GM18505 (cell line): ENCODE measurements around the gene NACC2.
"Not testable (repeated sequence)": the region's sequence is repeated elsewhere in the genome, so short reads cannot be mapped to it uniquely, and the experiment has no call there.

Experiments used
- ATAC-seq: cut with Tn5 transposase; IDR thresholded peaks from one replicate; pipeline ENCODE4 v1.9.1; 2021; ENCODE audit not compliant: unreplicated experiment
- POLR2A ChIP-seq: IDR thresholded peaks from 4 replicates; pipeline ENCODE4 v1.6.1; 2011; ENCODE audit warnings: borderline replicate concordance; ENCODE audit not compliant: insufficient read depth, insufficient read length; ENCODE audit errors: extremely low read depth

NACC2 gene

DNA sequence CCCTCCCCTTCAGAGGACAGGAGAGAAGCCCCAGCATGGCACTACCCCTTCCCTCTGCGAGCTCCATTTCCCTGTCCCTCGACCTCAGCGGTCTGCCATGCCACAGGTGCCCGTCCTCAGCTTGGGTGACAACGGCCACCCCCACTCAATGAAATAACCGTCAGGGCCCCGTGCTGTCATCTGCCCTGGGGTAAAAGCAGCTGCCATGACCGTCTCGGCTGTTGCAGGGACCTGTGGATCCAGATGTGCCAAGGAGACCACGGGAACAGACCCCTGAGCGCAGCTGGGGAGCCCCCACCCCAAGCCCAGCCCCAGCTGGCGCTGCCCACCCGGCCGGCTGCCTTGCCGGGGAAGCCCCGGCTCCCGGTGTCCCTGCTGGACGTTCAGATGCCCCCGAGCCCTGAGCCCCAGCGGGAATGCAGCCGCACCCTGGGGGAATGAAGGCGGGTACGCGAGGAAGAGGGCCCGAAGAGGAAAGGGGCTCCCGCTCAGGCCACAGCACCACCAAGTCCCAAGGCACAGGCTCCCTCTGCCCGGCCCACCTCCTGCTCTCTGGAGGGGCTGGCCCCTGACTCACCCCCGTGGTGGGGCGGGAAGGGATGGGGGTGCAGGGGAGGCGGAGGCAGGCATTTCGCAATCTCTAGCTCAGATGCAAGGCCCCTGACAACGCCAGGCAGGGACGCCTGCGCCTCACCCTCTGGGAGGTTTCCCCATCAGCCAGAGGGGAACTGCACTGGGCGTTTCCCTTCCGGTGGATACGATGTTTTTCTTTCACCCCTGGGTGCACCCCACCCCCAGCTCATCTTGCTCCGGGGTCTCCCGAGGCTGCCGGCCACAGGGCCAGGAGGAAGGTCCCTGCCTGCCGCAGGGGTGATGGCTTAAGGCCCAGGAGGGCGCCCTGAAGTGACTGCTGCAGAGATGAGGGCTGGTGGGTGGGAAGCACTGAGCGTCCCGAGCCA, 49.2 kb downstream of the NACC2 start:
- no peak for ATAC-seq
- no peak for TF ChIP-seq POLR2A

DNA sequence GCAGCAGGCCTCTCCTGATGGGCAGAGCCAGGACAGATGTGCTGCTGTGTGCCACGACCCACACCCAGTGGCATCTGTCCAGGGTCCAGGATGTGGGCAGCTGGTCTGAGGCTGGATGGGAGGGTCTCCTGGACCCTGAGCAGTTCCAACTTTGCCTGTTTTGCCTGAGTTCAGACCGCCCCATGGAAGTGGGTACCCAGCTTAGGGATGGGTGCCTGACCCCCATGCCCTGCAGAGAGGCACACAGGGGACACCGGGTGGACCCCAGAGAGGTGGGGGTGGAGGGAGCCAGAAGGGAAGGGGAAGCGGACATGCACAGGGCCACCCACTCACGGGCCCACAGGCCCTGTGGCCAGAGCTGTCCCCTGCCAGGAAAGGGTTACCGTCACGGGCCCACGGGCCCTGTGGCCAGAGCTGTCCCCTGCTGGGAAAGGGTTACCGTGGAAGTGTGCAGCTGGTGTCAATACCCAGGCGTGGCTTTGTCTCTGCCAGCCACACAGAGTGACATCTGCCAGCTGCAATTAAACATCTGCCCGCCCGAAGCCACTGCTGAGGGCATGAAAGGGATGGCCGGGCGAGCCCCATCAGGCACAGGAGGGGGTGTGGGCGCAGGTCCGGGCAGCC, 50.0 kb downstream of the NACC2 start:
- no peak for ATAC-seq
- no peak for TF ChIP-seq POLR2A

DNA sequence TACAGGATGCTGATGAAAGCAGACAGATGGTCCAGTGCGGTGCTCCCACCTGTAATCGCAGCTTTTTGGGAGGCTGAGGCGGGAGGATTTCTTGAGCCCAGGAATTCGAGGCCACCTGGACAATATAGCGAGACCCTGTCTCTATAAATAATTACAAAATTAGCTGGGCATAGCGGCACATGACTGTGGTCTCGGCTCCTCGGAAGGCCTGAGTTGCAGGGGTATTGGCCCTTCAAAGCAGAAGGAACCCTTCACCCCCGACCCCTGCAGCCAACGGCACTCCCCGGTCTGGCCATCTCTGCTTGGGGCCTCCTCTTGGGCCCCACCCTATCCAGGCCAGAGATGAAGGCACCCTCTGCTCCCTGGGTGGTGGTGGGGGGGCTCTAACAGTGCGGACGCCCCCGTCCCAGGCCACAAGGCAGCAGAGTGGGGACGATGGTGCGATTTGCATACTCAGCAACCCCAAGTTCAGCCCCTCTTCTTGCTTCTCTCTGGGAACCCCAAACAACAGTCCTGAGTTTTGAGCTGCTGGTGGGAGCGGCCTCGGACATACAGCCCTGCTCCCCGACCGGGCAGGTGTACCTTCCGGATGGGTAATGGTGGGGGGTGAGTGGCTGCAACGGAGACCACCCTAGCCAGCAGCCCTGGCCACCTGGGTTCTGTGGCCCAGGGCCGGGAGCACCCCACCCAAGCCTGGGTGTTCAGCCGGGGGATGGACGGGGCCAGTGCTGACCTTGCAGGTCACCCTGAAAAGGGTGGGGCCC, 50.7 kb downstream of the NACC2 start:
- ATAC-seq = no peak
- TF ChIP-seq POLR2A = no peak

DNA sequence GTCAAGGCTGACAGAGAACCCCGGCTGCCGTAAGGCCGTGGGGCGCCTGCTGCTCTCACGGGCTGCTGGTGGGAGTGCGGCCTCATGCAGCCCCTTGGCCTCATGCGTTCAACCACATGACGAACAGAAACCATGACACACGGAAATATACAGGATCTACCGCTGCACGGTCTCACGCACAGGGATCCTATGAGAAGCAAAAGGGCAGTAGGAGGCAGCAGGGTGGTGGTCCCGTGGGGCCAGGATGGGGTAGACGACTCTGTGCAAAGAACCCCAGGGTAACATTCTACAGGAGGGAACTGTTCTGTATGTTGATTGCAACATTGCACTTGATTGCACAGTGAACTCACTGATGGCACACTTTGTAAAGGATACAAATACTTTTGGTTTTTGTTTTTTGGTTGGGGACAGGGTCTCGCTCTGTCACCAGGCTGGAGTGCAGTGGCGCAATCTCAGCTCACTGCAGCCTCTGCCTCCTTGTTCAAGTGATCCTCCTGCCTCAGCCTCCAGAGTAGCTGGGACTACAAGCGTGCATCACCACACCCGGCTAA, 51.6 kb downstream of the NACC2 start:
- no peak for ATAC-seq
- no peak for TF ChIP-seq POLR2A

GRCh38 chr9:136042541-136042940, 52.5 kb downstream of the NACC2 start:
- ATAC-seq = no peak
- TF ChIP-seq POLR2A = no peak

GRCh38 chr9:136040848-136041247, 54.2 kb downstream of the NACC2 start:
- not testable (repeated sequence) for ATAC-seq

- TF ChIP-seq POLR2A = no peak
- ATAC-seq = no peak
Measured at GRCh38 chr9:136039488-136039887, 55.6 kb downstream of the NACC2 start.

DNA sequence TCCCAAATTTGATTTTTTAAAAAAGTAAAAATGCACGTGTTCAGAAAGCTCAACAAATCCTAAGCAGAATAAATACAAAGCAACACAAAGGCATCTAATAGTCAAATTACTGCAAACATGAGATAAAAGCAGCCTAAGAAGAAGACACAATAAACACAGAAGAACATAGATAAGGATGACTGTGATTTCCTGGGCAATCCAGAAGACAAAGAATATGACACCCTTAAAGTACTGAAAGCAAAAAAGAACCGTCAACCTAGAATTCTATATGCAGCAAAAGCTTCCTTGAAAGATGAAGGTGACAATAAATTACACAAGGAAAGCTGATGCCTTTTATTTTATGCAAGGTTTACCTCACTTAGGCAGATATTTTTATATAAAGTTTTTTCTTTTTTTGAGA, 58.2 kb downstream of the NACC2 start:
- ATAC-seq = no peak
- TF ChIP-seq POLR2A = no peak

DNA sequence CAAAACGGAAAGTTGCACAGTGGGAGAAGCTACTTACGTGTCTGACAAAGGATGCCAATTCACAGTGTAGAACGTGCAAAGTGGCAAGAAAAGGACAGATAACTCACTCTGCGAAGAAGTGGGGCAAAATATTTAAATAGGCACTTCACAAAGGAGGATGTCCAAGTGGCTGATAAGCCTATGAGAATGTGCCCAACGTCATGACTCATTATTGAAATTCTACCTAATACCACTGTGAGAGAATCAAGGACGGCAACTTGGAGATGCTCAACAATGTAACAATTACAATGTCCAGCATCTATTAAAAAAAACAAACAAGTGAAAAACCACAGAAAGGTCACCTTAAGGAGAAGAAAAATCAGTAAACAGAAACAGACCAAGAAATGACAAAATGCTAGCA, 59.0 kb downstream of the NACC2 start:
- no peak for ATAC-seq
- no peak for TF ChIP-seq POLR2A

DNA sequence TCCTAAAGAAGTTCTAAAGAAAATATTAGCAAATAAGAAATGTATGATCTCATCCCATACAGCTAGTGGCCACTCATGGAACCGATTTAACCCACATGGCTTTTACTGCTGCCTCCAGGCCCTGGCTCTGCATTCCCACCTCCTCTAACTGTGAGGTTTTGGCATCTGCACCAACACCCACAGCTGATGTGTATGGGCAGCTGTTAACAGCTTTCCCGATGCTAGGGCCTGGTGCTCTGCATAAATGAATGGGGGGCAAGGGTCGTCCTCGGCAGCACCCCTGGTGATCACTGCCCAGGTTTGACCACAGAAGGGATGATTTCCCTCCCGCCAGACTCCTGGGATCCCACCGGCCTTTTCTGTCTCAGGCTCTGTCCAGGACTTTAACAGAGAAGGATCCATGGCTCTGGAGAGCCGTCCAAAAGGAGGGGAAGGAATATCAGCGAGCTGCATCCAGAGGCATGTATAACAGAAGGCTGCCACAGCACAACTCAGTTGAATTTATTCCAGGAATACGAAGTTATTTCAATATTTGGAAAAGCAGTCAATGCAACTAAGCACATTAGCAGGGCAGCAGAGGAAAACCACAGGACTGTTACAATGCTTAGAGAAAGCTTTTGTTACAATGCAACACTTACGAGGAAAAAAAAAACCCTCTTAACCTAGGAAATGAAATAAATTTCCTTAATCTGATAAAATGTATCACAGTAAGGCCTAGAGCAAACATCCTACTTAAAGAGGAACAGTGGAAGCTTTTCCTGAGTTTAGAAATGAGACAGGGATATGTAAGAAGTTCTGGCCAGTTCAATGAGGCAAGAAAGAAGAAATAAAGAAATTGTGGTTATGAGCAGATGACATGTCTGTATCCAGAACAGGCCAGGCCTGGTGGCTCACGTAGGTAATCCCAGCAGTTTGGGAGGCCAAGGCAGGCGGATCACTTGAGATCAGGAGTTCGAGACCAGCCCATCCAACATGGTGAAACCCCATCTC, 63.1 kb downstream of the NACC2 start:
- no peak for ATAC-seq
- TF ChIP-seq POLR2A = no peak

- no peak for ATAC-seq
- TF ChIP-seq POLR2A = no peak
Measured at GRCh38 chr9:136031094-136031493, 64.0 kb downstream of the NACC2 start.

GRCh38 chr9:136029556-136029955, 65.5 kb downstream of the NACC2 start:
- no peak for ATAC-seq
- TF ChIP-seq POLR2A = no peak
